HEK293 (cell line): Measurements from ENCODE around the gene INPP5D.

Experiments
- BCL11A ChIP-seq: fragments of 450-650 bp; formaldehyde crosslinking; IDR thresholded peaks from 2 replicates; pipeline ENCODE4 v1.5.1; 2016; ENCODE audit warnings: low read depth, missing biosample characterization, missing genetic modification characterization
- MYNN ChIP-seq: fragments of 450-650 bp; formaldehyde crosslinking; IDR thresholded peaks from 2 replicates; pipeline ENCODE4 v1.5.1; 2016; ENCODE audit warnings: missing biosample characterization, missing genetic modification characterization, borderline replicate concordance
- YY1 ChIP-seq: fragments of 450-650 bp; formaldehyde crosslinking; IDR thresholded peaks from 2 replicates; pipeline ENCODE4 v1.5.1; 2018; ENCODE audit warnings: missing biosample characterization, missing genetic modification characterization
- ZBTB8A ChIP-seq: fragments of 450-650 bp; formaldehyde crosslinking; IDR thresholded peaks from 2 replicates; pipeline ENCODE4 v1.5.1; 2016; ENCODE audit warnings: missing biosample characterization, missing genetic modification characterization
- ZNF561 ChIP-seq: fragments of 450-650 bp; IDR thresholded peaks from 2 replicates; pipeline ENCODE4 v1.5.1; 2018; ENCODE audit warnings: missing biosample characterization, missing genetic modification characterization, borderline replicate concordance
- ZNF629 ChIP-seq: fragments of 450-650 bp; formaldehyde crosslinking; IDR thresholded peaks from 2 replicates; pipeline ENCODE4 v1.5.1; 2017; ENCODE audit warnings: missing biosample characterization, missing genetic modification characterization
- ZNF785 ChIP-seq: fragments of 450-650 bp; formaldehyde crosslinking; IDR thresholded peaks from 2 replicates; pipeline ENCODE4 v1.5.1; 2016; ENCODE audit warnings: missing biosample characterization, missing genetic modification characterization
- TF ChIP-seq, protein P1 (sequence below): fragments of 450-650 bp; formaldehyde crosslinking; IDR thresholded peaks from 2 replicates; pipeline ENCODE4 v1.5.1; 2016; ENCODE audit warnings: missing biosample characterization, missing genetic modification characterization
- TF ChIP-seq, protein P2 (sequence below): fragments of 450-650 bp; formaldehyde crosslinking; IDR thresholded peaks from 2 replicates; pipeline ENCODE4 v1.5.1; 2016; ENCODE audit warnings: missing biosample characterization, missing genetic modification characterization
- TF ChIP-seq, protein P3 (sequence below): fragments of 450-650 bp; formaldehyde crosslinking; IDR thresholded peaks from 2 replicates; pipeline ENCODE4 v1.5.1; 2017; ENCODE audit warnings: missing biosample characterization, missing genetic modification characterization

DNA sequence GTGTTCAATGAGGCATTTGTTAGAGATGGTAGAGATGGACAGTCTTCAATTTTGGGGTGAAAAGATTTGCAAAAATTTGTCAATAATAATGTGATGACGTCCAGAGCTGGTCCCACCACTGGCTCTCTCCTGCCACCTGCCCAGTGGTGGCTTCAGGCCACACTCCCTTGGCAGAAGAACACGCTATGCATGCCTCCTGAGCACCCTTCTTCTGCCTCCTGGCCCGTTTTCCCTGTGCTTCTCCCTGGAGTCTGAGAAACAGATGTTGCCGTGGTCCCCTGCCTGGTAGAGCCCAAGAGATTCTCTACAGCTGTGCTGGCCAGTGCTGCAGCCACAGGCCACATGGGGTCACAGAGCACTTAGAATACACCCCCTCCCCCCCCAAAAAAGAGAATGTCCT lies 33.6 kb downstream of the INPP5D start:
- TF ChIP-seq YY1 (tag by site-specific recombination), result no peak
- TF ChIP-seq, protein P1, sequence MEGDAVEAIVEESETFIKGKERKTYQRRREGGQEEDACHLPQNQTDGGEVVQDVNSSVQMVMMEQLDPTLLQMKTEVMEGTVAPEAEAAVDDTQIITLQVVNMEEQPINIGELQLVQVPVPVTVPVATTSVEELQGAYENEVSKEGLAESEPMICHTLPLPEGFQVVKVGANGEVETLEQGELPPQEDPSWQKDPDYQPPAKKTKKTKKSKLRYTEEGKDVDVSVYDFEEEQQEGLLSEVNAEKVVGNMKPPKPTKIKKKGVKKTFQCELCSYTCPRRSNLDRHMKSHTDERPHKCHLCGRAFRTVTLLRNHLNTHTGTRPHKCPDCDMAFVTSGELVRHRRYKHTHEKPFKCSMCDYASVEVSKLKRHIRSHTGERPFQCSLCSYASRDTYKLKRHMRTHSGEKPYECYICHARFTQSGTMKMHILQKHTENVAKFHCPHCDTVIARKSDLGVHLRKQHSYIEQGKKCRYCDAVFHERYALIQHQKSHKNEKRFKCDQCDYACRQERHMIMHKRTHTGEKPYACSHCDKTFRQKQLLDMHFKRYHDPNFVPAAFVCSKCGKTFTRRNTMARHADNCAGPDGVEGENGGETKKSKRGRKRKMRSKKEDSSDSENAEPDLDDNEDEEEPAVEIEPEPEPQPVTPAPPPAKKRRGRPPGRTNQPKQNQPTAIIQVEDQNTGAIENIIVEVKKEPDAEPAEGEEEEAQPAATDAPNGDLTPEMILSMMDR (tag by site-specific recombination), result no peak
- TF ChIP-seq ZNF629 (tag by site-specific recombination), result no peak
- no peak for TF ChIP-seq ZNF785 (tag by site-specific recombination)
- TF ChIP-seq, protein P2, sequence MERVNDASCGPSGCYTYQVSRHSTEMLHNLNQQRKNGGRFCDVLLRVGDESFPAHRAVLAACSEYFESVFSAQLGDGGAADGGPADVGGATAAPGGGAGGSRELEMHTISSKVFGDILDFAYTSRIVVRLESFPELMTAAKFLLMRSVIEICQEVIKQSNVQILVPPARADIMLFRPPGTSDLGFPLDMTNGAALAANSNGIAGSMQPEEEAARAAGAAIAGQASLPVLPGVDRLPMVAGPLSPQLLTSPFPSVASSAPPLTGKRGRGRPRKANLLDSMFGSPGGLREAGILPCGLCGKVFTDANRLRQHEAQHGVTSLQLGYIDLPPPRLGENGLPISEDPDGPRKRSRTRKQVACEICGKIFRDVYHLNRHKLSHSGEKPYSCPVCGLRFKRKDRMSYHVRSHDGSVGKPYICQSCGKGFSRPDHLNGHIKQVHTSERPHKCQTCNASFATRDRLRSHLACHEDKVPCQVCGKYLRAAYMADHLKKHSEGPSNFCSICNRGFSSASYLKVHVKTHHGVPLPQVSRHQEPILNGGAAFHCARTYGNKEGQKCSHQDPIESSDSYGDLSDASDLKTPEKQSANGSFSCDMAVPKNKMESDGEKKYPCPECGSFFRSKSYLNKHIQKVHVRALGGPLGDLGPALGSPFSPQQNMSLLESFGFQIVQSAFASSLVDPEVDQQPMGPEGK, result no peak
- TF ChIP-seq BCL11A (tag by site-specific recombination), result no peak
- no peak for TF ChIP-seq MYNN (tag by site-specific recombination)
- TF ChIP-seq, protein P3, sequence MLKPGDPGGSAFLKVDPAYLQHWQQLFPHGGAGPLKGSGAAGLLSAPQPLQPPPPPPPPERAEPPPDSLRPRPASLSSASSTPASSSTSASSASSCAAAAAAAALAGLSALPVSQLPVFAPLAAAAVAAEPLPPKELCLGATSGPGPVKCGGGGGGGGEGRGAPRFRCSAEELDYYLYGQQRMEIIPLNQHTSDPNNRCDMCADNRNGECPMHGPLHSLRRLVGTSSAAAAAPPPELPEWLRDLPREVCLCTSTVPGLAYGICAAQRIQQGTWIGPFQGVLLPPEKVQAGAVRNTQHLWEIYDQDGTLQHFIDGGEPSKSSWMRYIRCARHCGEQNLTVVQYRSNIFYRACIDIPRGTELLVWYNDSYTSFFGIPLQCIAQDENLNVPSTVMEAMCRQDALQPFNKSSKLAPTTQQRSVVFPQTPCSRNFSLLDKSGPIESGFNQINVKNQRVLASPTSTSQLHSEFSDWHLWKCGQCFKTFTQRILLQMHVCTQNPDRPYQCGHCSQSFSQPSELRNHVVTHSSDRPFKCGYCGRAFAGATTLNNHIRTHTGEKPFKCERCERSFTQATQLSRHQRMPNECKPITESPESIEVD (tag by site-specific recombination), result no peak
- TF ChIP-seq ZNF561, result no peak
- TF ChIP-seq ZBTB8A (tag by site-specific recombination), result no peak
